ENCODE data around the gene SLC39A7. TPM values are rescaled to one million over a fixed set of nuclear protein-coding genes. Genes with fewer than 3 reads are reported as not detected.

The SLC39A7 gene
- total and polyA plus RNA-seq, 2 of the 13 experiments (the other 11 are each of a cell fraction or from before 2014, with no cell fraction given) = 142 to 229 TPM

GRCh38 chr6:33197431-33198048, 3.1 kb upstream of the SLC39A7 start (continued):
- TF ChIP-seq ZBTB42 (CRISPR knock-in tag; IDR thresholded peaks at IDR 0.05) (no peak), SMC3 (IDR thresholded peaks at IDR 0.05; ENCODE audit: low read length) (peak; percentile 72), ZNF713 (CRISPR knock-in tag; IDR thresholded peaks at IDR 0.05) (no peak), SOX13 (IDR thresholded peaks at IDR 0.05) (no peak), SOX13 (CRISPR knock-in tag; conservative IDR thresholded peaks at IDR 0.05 in 1 of 2, IDR thresholded peaks at IDR 0.05 in 1 of 2) (no peak), CHCHD3 (CRISPR knock-in tag; IDR thresholded peaks at IDR 0.05) (no peak), ZNF567 (CRISPR knock-in tag; IDR thresholded peaks at IDR 0.05; ENCODE audit: borderline replicate concordance) (peak; percentile 80; the same call in 1 of the 2 replicates), KDM2A (CRISPR knock-in tag; IDR thresholded peaks at IDR 0.05; ENCODE audit: borderline replicate concordance, low read depth) (peak; percentile 43; the same call in 1 of the 2 replicates), ZKSCAN8 (CRISPR knock-in tag; IDR thresholded peaks at IDR 0.05; ENCODE audit: borderline replicate concordance) (0 out of 2 replicates have a peak, but pooled peaks have one; percentile 50), HNRNPL (IDR thresholded peaks at IDR 0.05; ENCODE audit: low read depth, low read length) (0 out of 2 replicates have a peak, but pooled peaks have one; percentile 35), EP300 (IDR thresholded peaks at IDR 0.05; ENCODE audit: low read depth in 2 of 2, low read length in 2 of 2) (no peak), EP300 (CRISPR knock-in tag; IDR thresholded peaks at IDR 0.05; ENCODE audit: borderline replicate concordance) (peak; percentile 15; the same call in 1 of the 2 replicates), KDM4B (CRISPR knock-in tag; IDR thresholded peaks at IDR 0.05) (peak; percentile 79; the same call in 1 of the 2 replicates), HINFP (CRISPR knock-in tag; IDR thresholded peaks at IDR 0.05; ENCODE audit: low read depth) (0 out of 2 replicates have a peak, but pooled peaks have one; percentile 55), AKAP8 (CRISPR knock-in tag; IDR thresholded peaks at IDR 0.05) (peak; percentile 33; the same call in 1 of the 2 replicates), ZNF574 (CRISPR knock-in tag; IDR thresholded peaks at IDR 0.05) (peak; percentile 56; the same call in 1 of the 2 replicates), ZFY (CRISPR knock-in tag; IDR thresholded peaks at IDR 0.05) (peak; percentile 46; the same call in 1 of the 2 replicates), ZSCAN31 (CRISPR knock-in tag; IDR thresholded peaks at IDR 0.05; ENCODE audit: low read depth) (0 out of 2 replicates have a peak, but pooled peaks have one; percentile 18), IRF2 (CRISPR knock-in tag; IDR thresholded peaks at IDR 0.05) (peak; percentile 60; the same call in 1 of the 2 replicates), HNF4G (IDR thresholded peaks at IDR 0.05; ENCODE audit: borderline replicate concordance, low read depth, low read length) (no peak), HNF4G (CRISPR knock-in tag; IDR thresholded peaks at IDR 0.05; ENCODE audit: borderline replicate concordance, low read depth) (0 out of 2 replicates have a peak, but pooled peaks have one; percentile 25), ZNF124 (CRISPR knock-in tag; IDR thresholded peaks at IDR 0.05) (peak; percentile 52; the same call in 1 of the 2 replicates), STAG1 (CRISPR knock-in tag; IDR thresholded peaks at IDR 0.05) (peak; percentile 60), POLR2G (IDR thresholded peaks at IDR 0.05; ENCODE audit: low read depth, low read length) (0 out of 2 replicates have a peak, but pooled peaks have one; percentile 25)
